H1 (cell line): ENCODE data around the gene PPFIA4. TPM values are rescaled to one million over a fixed set of nuclear protein-coding genes. Genes with fewer than 3 reads are reported as not detected.

Source experiments
- CTCF ChIA-PET: fragments of 300-600 bp; sonication (Branson Sonifier 250); formaldehyde crosslinking; loops from one replicate; lab custom pipeline; 2021; ENCODE audit not compliant: partially characterized antibody; lab: Charles Lee
- POLR2A ChIA-PET: fragments of 300-600 bp; sonication (Branson Sonifier 250); formaldehyde crosslinking; loops from one replicate; lab custom pipeline; 2021; ENCODE audit warnings: inconsistent platforms; ENCODE audit not compliant: partially characterized antibody; lab: Charles Lee
- DNase-seq, 2 experiments: peaks; one replicate each; pipeline versions ENCODE4 v3.0.0 to v3.0.0-alpha.2; 2010 to 2022; ENCODE audit warnings: low spot score in 2 of 2, low read depth in 1 of 2, mixed read lengths in 1 of 2
- FAIRE-seq: peaks from 2 replicates; lab custom pipeline; 2011; peaks lifted over from hg19 to GRCh38; lab: Jason Lieb, UNC
- H2AFZ ChIP-seq: 2 replicates; pipeline ENCODE4 v1.8.1; 2012; ENCODE audit warnings: low read length, inconsistent platforms
- H2AK5ac ChIP-seq: 2 replicates; pipeline ENCODE4 v1.6.1; 2013; ENCODE audit warnings: low read depth, low read length
- H2BK120ac ChIP-seq: replicated peaks from 2 replicates; pipeline ENCODE3; 2013; ENCODE audit warnings: low read depth, low read length, inconsistent platforms
- H2BK12ac ChIP-seq: 2 replicates; pipeline ENCODE4 v1.6.1; 2013; ENCODE audit warnings: low read depth, low read length
- H2BK15ac ChIP-seq: 2 replicates; pipeline ENCODE4 v1.6.1; 2013; ENCODE audit warnings: low read length
- H2BK20ac ChIP-seq: 2 replicates; pipeline ENCODE4 v1.6.1; 2013; ENCODE audit warnings: low read length
- H2BK5ac ChIP-seq: 2 replicates; pipeline ENCODE4 v1.6.1; 2013; ENCODE audit warnings: low read depth, low read length
- H3K14ac ChIP-seq: 2 replicates; pipeline ENCODE4 v1.6.1; 2013; ENCODE audit warnings: inconsistent platforms; ENCODE audit not compliant: insufficient read length
- H3K18ac ChIP-seq: 2 replicates; pipeline ENCODE4 v1.6.1; 2013; ENCODE audit warnings: low read length; ENCODE audit errors: extremely low read depth
- H3K23ac ChIP-seq: 2 replicates; pipeline ENCODE4 v1.6.1; 2013; ENCODE audit warnings: inconsistent platforms; ENCODE audit not compliant: insufficient read length
- H3K23me2 ChIP-seq: 2 replicates; pipeline ENCODE4 v1.6.1; 2013; ENCODE audit warnings: low read depth, low read length
- H3K27ac ChIP-seq: 2 replicates; pipeline ENCODE4 v1.6.1; 2011; ENCODE audit warnings: low read depth, low read length, inconsistent platforms
- H3K27me3 ChIP-seq, 4 experiments: replicated peaks in 1 of 4; 1 replicate in 1 of 4; 2 replicates in 3 of 4; pipeline versions ENCODE4 v1.6.1 to v1.8.1; 2011 to 2013; ENCODE audit warnings: low read length in 3 of 4, mild to moderate bottlenecking in 3 of 4, inconsistent platforms in 2 of 4, mixed read lengths in 2 of 4, moderate library complexity in 1 of 4; ENCODE audit not compliant: control insufficient read depth in 3 of 4, insufficient read depth in 3 of 4; ENCODE audit errors: extremely low read depth in 1 of 4
- H3K36me3 ChIP-seq, 4 experiments: 2 replicates each; pipeline versions ENCODE4 v1.6.1 to v1.8.1; 2011 to 2013; ENCODE audit warnings: mild to moderate bottlenecking in 4 of 4, low read length in 3 of 4, moderate library complexity in 2 of 4, control low read depth in 1 of 4, inconsistent platforms in 1 of 4; ENCODE audit not compliant: insufficient read depth in 4 of 4, control insufficient read depth in 2 of 4
- H3K4ac ChIP-seq: replicated peaks from 2 replicates; pipeline ENCODE3; 2013; ENCODE audit warnings: low read length, low read depth, mixed read lengths, inconsistent platforms; ENCODE audit not compliant: insufficient read length
- H3K4me1 ChIP-seq, 4 experiments: replicated peaks in 1 of 4; 1 replicate in 1 of 4; 2 replicates in 3 of 4; pipeline versions ENCODE4 v1.6.1 to v1.8.1; 2011 to 2013; ENCODE audit warnings: low read length in 3 of 4, inconsistent platforms in 2 of 4, mixed read lengths in 1 of 4; ENCODE audit not compliant: insufficient read depth in 4 of 4, control insufficient read depth in 3 of 4
- H3K4me2 ChIP-seq, 2 experiments: 2 replicates each; pipeline versions ENCODE4 v1.6.1 to v1.8.1; 2011 to 2013; ENCODE audit warnings: low read depth in 2 of 2, low read length in 2 of 2, control low read depth in 1 of 2, inconsistent platforms in 1 of 2, mild to moderate bottlenecking in 1 of 2; ENCODE audit not compliant: insufficient read depth in 1 of 2
- H3K4me3 ChIP-seq, 4 experiments: fragments of 200-600, 300-600 bp in 1 of 4; sonication (generic), shearing (Covaris generic), sonication (Bioruptor Twin) in 1 of 4; 2 replicates each; pipeline versions ENCODE4 v1.5.1 to v1.8.1; 2011 to 2016; ENCODE audit warnings: low read length in 4 of 4, low read depth in 3 of 4, control low read depth in 2 of 4, inconsistent platforms in 2 of 4, mild to moderate bottlenecking in 2 of 4, mixed read lengths in 1 of 4, moderate library complexity in 1 of 4; ENCODE audit not compliant: insufficient read depth in 2 of 4; ENCODE audit errors: extremely low read depth in 1 of 4
- H3K56ac ChIP-seq: replicated peaks from 2 replicates; pipeline ENCODE3; 2013; ENCODE audit warnings: low read depth, mild to moderate bottlenecking, mixed read lengths, low read length, inconsistent platforms; ENCODE audit not compliant: insufficient read length
- H3K79me1 ChIP-seq: 2 replicates; pipeline ENCODE4 v1.6.1; 2013; ENCODE audit warnings: low read depth, low read length, control low read depth
- H3K79me2 ChIP-seq, 2 experiments: 2 replicates each; pipeline versions ENCODE4 v1.6.1 to v1.8.1; 2012 to 2013; ENCODE audit warnings: low read length in 2 of 2, mild to moderate bottlenecking in 2 of 2, inconsistent platforms in 1 of 2; ENCODE audit not compliant: insufficient read depth in 2 of 2, control insufficient read depth in 1 of 2
- H3K9ac ChIP-seq, 4 experiments: replicated peaks in 1 of 4; 1 replicate in 1 of 4; 2 replicates in 3 of 4; pipeline versions ENCODE4 v1.6.1 to v1.8.1; 2011 to 2013; ENCODE audit warnings: low read depth in 3 of 4, low read length in 3 of 4, control low read depth in 2 of 4, mild to moderate bottlenecking in 2 of 4, moderate library complexity in 2 of 4, inconsistent platforms in 1 of 4; ENCODE audit errors: extremely low read depth in 1 of 4
- H3K9me3 ChIP-seq, 2 experiments: 2 replicates each; pipeline versions ENCODE4 v1.6.1 to v1.8.1; 2012 to 2013; ENCODE audit warnings: mild to moderate bottlenecking in 2 of 2, moderate library complexity in 2 of 2, control low read depth in 1 of 2, inconsistent platforms in 1 of 2, low read depth in 1 of 2, low read length in 1 of 2, mixed read lengths in 1 of 2; ENCODE audit not compliant: insufficient read depth in 2 of 2
- H4K20me1 ChIP-seq, 2 experiments: replicated peaks in 1 of 2; 2 replicates each; pipeline versions ENCODE3 to v1.8.1; 2011 to 2013; ENCODE audit warnings: inconsistent platforms in 2 of 2, low read length in 2 of 2, mild to moderate bottlenecking in 1 of 2; ENCODE audit not compliant: insufficient read depth in 2 of 2, control insufficient read depth in 1 of 2
- H4K5ac ChIP-seq: 2 replicates; pipeline ENCODE4 v1.6.1; 2013; ENCODE audit warnings: low read length, low read depth, mixed read lengths, inconsistent platforms; ENCODE audit not compliant: insufficient read length
- H4K8ac ChIP-seq: 2 replicates; pipeline ENCODE4 v1.8.0; 2013; ENCODE audit warnings: mild to moderate bottlenecking, moderate library complexity, low read length, inconsistent platforms; ENCODE audit not compliant: insufficient read depth; ENCODE audit errors: extremely low read depth
- H4K91ac ChIP-seq: replicated peaks from 2 replicates; pipeline ENCODE3; 2013; ENCODE audit warnings: low read length, mixed read lengths, inconsistent platforms; ENCODE audit not compliant: insufficient read length
- CHD2 ChIP-seq: IDR thresholded peaks from 2 replicates; pipeline ENCODE4 v1.6.1; 2012; ENCODE audit warnings: low read length, improper control_type of control experiment
- CTBP2 ChIP-seq: IDR thresholded peaks from 2 replicates; pipeline ENCODE4 v1.7.0; 2011; ENCODE audit warnings: borderline replicate concordance, mild to moderate bottlenecking, moderate library complexity, mixed read lengths, low read length; ENCODE audit not compliant: insufficient read depth, insufficient read length
- HDAC6 ChIP-seq: IDR thresholded peaks from one replicate; pipeline ENCODE4 v1.7.1; 2012; ENCODE audit warnings: low read depth, mild to moderate bottlenecking, inconsistent platforms, low read length, moderate library complexity
- JUN ChIP-seq: IDR thresholded peaks from 2 replicates; pipeline ENCODE4 v1.6.1; 2011; ENCODE audit warnings: low read depth, mild to moderate bottlenecking, improper control_type of control experiment, low read length
- NANOG ChIP-seq: IDR thresholded peaks from 2 replicates; pipeline ENCODE4 v1.6.1; 2011; ENCODE audit warnings: low read length, low read depth, mild to moderate bottlenecking, inconsistent platforms; ENCODE audit not compliant: insufficient read depth, poor library complexity, severe bottlenecking
- RAD21 ChIP-seq, 2 experiments: IDR thresholded peaks in 1 of 2; conservative IDR thresholded peaks in 1 of 2; 2 replicates each; pipeline ENCODE4 v1.6.1; 2011; ENCODE audit warnings: low read depth in 2 of 2, low read length in 2 of 2, improper control_type of control experiment in 1 of 2, inconsistent platforms in 1 of 2, mild to moderate bottlenecking in 1 of 2, moderate library complexity in 1 of 2
- RBBP5 ChIP-seq: IDR thresholded peaks from 2 replicates; pipeline ENCODE4 v1.7.1; 2012; ENCODE audit warnings: low read depth, mild to moderate bottlenecking, inconsistent platforms, low read length, moderate library complexity, borderline replicate concordance
- SAP30 ChIP-seq: fragments of 300-600 bp; sonication (generic); IDR thresholded peaks from 2 replicates; pipeline ENCODE4 v1.7.1; 2012; ENCODE audit warnings: low read length, moderate library complexity, mild to moderate bottlenecking, inconsistent platforms; ENCODE audit not compliant: insufficient read depth, insufficient replicate concordance
- SIN3A ChIP-seq, 2 experiments: IDR thresholded peaks in 1 of 2; conservative IDR thresholded peaks in 1 of 2; 2 replicates each; pipeline ENCODE4 v1.6.1; 2011 to 2012; ENCODE audit warnings: low read length in 2 of 2, improper control_type of control experiment in 1 of 2, low read depth in 1 of 2, mild to moderate bottlenecking in 1 of 2
- SIX5 ChIP-seq: IDR thresholded peaks from 2 replicates; pipeline ENCODE4 v1.6.1; 2011; ENCODE audit warnings: mild to moderate bottlenecking, low read depth, low read length
- SUZ12 ChIP-seq: fragments of 200-600 bp; sonication (generic); IDR thresholded peaks from 2 replicates; pipeline ENCODE4 v1.6.1; 2012; ENCODE audit warnings: mild to moderate bottlenecking, inconsistent platforms, low read length, moderate library complexity, mixed read lengths
- YY1 ChIP-seq: IDR thresholded peaks from 2 replicates; pipeline ENCODE4 v1.6.1; 2011; ENCODE audit warnings: low read depth, mild to moderate bottlenecking, low read length
- WGBS, 2 experiments: shearing (Covaris generic) in 1 of 2; methylation state at CpG; one replicate each; pipeline versions ENCODE4 v1.1.6 to v1.1.7; 2013 to 2015; ENCODE audit warnings: low lambda C conversion rate in 2 of 2, mixed read lengths in 2 of 2, inconsistent platforms in 1 of 2, low coverage in 1 of 2, missing lambda C conversion rate in 1 of 2; ENCODE audit not compliant: insufficient replicate concordance in 2 of 2, insufficient coverage in 1 of 2, insufficient read length in 1 of 2; ENCODE audit errors: extremely low coverage in 1 of 2, missing lambda C conversion rate in 1 of 2; 5-methylcytosine and 5-hydroxymethylcytosine counted together
- polyA plus RNA-seq, 7 experiments: library from polyadenylated mRNA; depleted of rRNA in 3 of 7; stranded (reverse) in 5 of 7; unstranded in 2 of 7; fragments of >200 nt in 5 of 7; fragments of 200-250 nt in 2 of 7; gene quantifications; 1 replicate in 5 of 7; 2 replicates in 1 of 7; 4 replicates in 1 of 7; pipeline versions ENCODE4 v1.2.1 to v1.2.3, GENCODE V29; 2011 to 2013; ENCODE audit warnings: missing spikeins in 2 of 7, mixed read lengths in 2 of 7
- total RNA-seq: library from RNA; stranded (reverse); fragmentation: NEBNext Ultra II Directional; extraction: Animal tissue kit (Norgen Biotek cat#: 25700); gene quantifications from 2 replicates; pipeline ENCODE4 v1.2.1, GENCODE V29; 2021

The PPFIA4 gene
- total and polyA plus RNA-seq, 2 of the 8 experiments (the other 6 are each of a cell fraction or from before 2014, with no cell fraction given) = 9.0 to 9.9 TPM

GRCh38 chr1:203057911-203058675, 31.8 kb downstream of the PPFIA4 start:
- H2BK15ac ChIP-seq = no peak overlapping the region
- no peak for DNase-seq
- no peak overlapping the region for H4K8ac ChIP-seq
- no peak overlapping the region for H2BK5ac ChIP-seq
- no peak overlapping the region for H3K4ac ChIP-seq
- no peaks in the 10 kb centered on the region for H3K27me3 ChIP-seq
- H3K36me3 ChIP-seq = peaks cover 0 to 3% (median 0%) of the 10 kb centered on the region in 4 experiments; a peak in 2 of 8 replicates
- no peaks in the 10 kb centered on the region for H3K23me2 ChIP-seq
- POLR2A ChIA-PET = no interaction called here
- no peak overlapping the region for H2BK20ac ChIP-seq
- no peak overlapping the region for H3K4me2 ChIP-seq
- H2AFZ ChIP-seq = no peak overlapping the region
- H3K4me3 ChIP-seq = no peak overlapping the region
- H3K9ac ChIP-seq = no peak overlapping the region
- no peak overlapping the region for H2BK120ac ChIP-seq
- no peaks in the 10 kb centered on the region for H3K79me2 ChIP-seq
- H4K5ac ChIP-seq = no peak overlapping the region
- no peaks in the 10 kb centered on the region for H3K9me3 ChIP-seq
- no peak overlapping the region for H4K91ac ChIP-seq
- H4K20me1 ChIP-seq = no peaks in the 10 kb centered on the region
- no peaks in the 10 kb centered on the region for H3K79me1 ChIP-seq
- H3K14ac ChIP-seq = no peak overlapping the region
- CTCF ChIA-PET = interaction anchor here (0.5 to 49.7 kb wide), 13 partner anchors 2 to 500 kb away, joined by 3 to 1089 read pairs (median 4); partner anchors contain the start of genes ADORA1, MYOG and PPFIA4
- no peak overlapping the region for H3K27ac ChIP-seq
- 84% methylated on average over 9 of the region's 10 CpGs; no CpG with 5 or more reads in 1 of the 2 experiments for WGBS, 2 experiments
- FAIRE-seq = no peak
- peaks cover 10 to 23% (median 17%) of the 10 kb centered on the region in 4 experiments for H3K4me1 ChIP-seq
- H2AK5ac ChIP-seq = no peak overlapping the region
- H3K23ac ChIP-seq = no peak overlapping the region
- no peak overlapping the region for H3K18ac ChIP-seq
- no peak overlapping the region for H2BK12ac ChIP-seq
- H3K56ac ChIP-seq = no peak overlapping the region
- TF ChIP-seq SUZ12 (no peak), RBBP5 (no peak), RAD21 (IDR thresholded peaks at IDR 0.05 in 1 of 2, conservative IDR thresholded peaks at IDR 0.05 in 1 of 2; ENCODE audit: low read depth in 2 of 2, low read length in 2 of 2) (no peak), NANOG (no peak), SAP30 (no peak), CTBP2 (no peak), CHD2 (no peak), SIX5 (no peak), HDAC6 (no peak), SIN3A (conservative IDR thresholded peaks at IDR 0.05 in 1 of 2, IDR thresholded peaks at IDR 0.05 in 1 of 2; ENCODE audit: low read depth in 1 of 2, low read length in 2 of 2) (no peak), JUN (no peak), YY1 (no peak)
